HAP-1 (cell line): ENCODE data around the gene CD38.
A peak's percentile ranks its signal among the peaks of the same experiment; 100 is the strongest.
"Not testable (repeated sequence)": the region's sequence is repeated elsewhere in the genome, so short reads cannot be mapped to it uniquely, and the experiment has no call there.

Experiments
- DNase-seq, 2 experiments: peaks; one replicate each; pipeline ENCODE4 v3.0.0-alpha.2; 2016 to 2020; ENCODE audit warnings: low spot score in 2 of 2
- H3K27me3 ChIP-seq: fragments of 250-450 bp; sonication (Bioruptor Pico); 2 replicates; pipeline ENCODE4 v1.5.1; 2020; ENCODE audit warnings: low read depth, mild to moderate bottlenecking, moderate library complexity
- H3K36me3 ChIP-seq: fragments of 250-450 bp; sonication (Bioruptor Pico); replicated peaks from 2 replicates; pipeline ENCODE4 v1.5.1; 2020; ENCODE audit warnings: mild to moderate bottlenecking
- H3K4me1 ChIP-seq: fragments of 250-450 bp; sonication (Bioruptor Pico); 2 replicates; pipeline ENCODE4 v1.5.1; 2020; ENCODE audit warnings: mild to moderate bottlenecking
- H3K4me3 ChIP-seq: fragments of 250-450 bp; sonication (Bioruptor Pico); 2 replicates; pipeline ENCODE4 v1.5.1; 2020; ENCODE audit warnings: mild to moderate bottlenecking, moderate library complexity
- H3K9me3 ChIP-seq: fragments of 250-450 bp; sonication (Bioruptor Pico); 2 replicates; pipeline ENCODE4 v1.5.1; 2020; ENCODE audit warnings: mild to moderate bottlenecking, moderate library complexity
- in situ Hi-C: fragments of 300-500 bp; cut with MboI; formaldehyde crosslinking; loops from 3 replicates; pipeline ENCODE4 v1.14.3; 2020; ENCODE audit warnings: low sequenced_read_pairs, inconsistent platforms, mixed read lengths

The CD38 gene

GRCh38 chr4:15778289-15779241 lies at the start of gene CD38:
TSS of gene CD38 (plus strand) at chr4:15778328. CDS start at chr4:15778415, 87 bp downstream.
- Histone ChIP-seq H3K9me3 (no peaks in the 10 kb centered on the region), H3K4me1 (peaks cover 10% of the 10 kb centered on the region), H3K36me3 (no peaks in the 10 kb centered on the region), H3K27me3 (peaks cover 26% of the 10 kb centered on the region), H3K4me3 (peak within 1 kb of the TSS; percentile 28)
- DNase-seq = peak in 1 of 2 experiments; percentile 42
- in situ Hi-C loops = no loop called here

GRCh38 chr4:15729910-15730533 lies 48.1 kb upstream of the CD38 start:
- H3K27me3 ChIP-seq = no peaks in the 10 kb centered on the region
- no peaks in the 10 kb centered on the region for H3K36me3 ChIP-seq
- in situ Hi-C loops = no loop called here
- DNase-seq = peak; percentile 19 to 56
- no peaks in the 10 kb centered on the region for H3K9me3 ChIP-seq
- H3K4me3 ChIP-seq = no peak overlapping the region
- H3K4me1 ChIP-seq = no peaks in the 10 kb centered on the region

- in situ Hi-C loops = not testable (repeated sequence)
Measured at GRCh38 chr4:15733061-15733460, 45.1 kb upstream of the CD38 start.

GRCh38 chr4:15735536-15735935 lies 42.6 kb upstream of the CD38 start:
- DNase-seq = no peak
- Histone ChIP-seq H3K27me3 (no peaks in the 10 kb centered on the region), H3K36me3 (no peaks in the 10 kb centered on the region), H3K4me1 (no peaks in the 10 kb centered on the region), H3K9me3 (no peaks in the 10 kb centered on the region), H3K4me3 (no peak overlapping the region)
- in situ Hi-C loops = no loop called here

More at GRCh38 chr4:15733061-15733460, 45.1 kb upstream of the CD38 start:
- not testable (repeated sequence) for H3K27me3 ChIP-seq, H3K4me1 ChIP-seq, DNase-seq, H3K9me3 ChIP-seq, H3K4me3 ChIP-seq, H3K36me3 ChIP-seq

GRCh38 chr4:15736514-15737050 lies 41.5 kb upstream of the CD38 start:
- Histone ChIP-seq H3K36me3 (no peaks in the 10 kb centered on the region), H3K9me3 (no peaks in the 10 kb centered on the region), H3K27me3 (no peaks in the 10 kb centered on the region), H3K4me1 (no peaks in the 10 kb centered on the region), H3K4me3 (no peak overlapping the region)
- no peak for DNase-seq
- in situ Hi-C loops = no loop called here

GRCh38 chr4:15737255-15737654 lies 40.9 kb upstream of the CD38 start:
- in situ Hi-C loops = no loop called here
- H3K4me3 ChIP-seq = no peak overlapping the region
- no peaks in the 10 kb centered on the region for H3K36me3 ChIP-seq
- no peaks in the 10 kb centered on the region for H3K4me1 ChIP-seq
- H3K9me3 ChIP-seq = no peaks in the 10 kb centered on the region
- H3K27me3 ChIP-seq = no peaks in the 10 kb centered on the region
- DNase-seq = no peak

- Histone ChIP-seq H3K27me3 (no peaks in the 10 kb centered on the region), H3K4me3 (no peak overlapping the region), H3K36me3 (no peaks in the 10 kb centered on the region), H3K9me3 (no peaks in the 10 kb centered on the region), H3K4me1 (no peaks in the 10 kb centered on the region)
- no peak for DNase-seq
- in situ Hi-C loops = no loop called here
Measured at GRCh38 chr4:15738877-15739276, 39.3 kb upstream of the CD38 start.

- DNase-seq = no peak
- H3K9me3 ChIP-seq = no peaks in the 10 kb centered on the region
- no peaks in the 10 kb centered on the region for H3K27me3 ChIP-seq
- no peaks in the 10 kb centered on the region for H3K36me3 ChIP-seq
- H3K4me3 ChIP-seq = no peak overlapping the region
- no peaks in the 10 kb centered on the region for H3K4me1 ChIP-seq
- in situ Hi-C loops = no loop called here
Measured at GRCh38 chr4:15740764-15741404, 37.2 kb upstream of the CD38 start.

- in situ Hi-C loops = no loop called here
Measured at GRCh38 chr4:15742083-15742582, 36.0 kb upstream of the CD38 start.

GRCh38 chr4:15742637-15743036 lies 35.5 kb upstream of the CD38 start:
- no peaks in the 10 kb centered on the region for H3K4me1 ChIP-seq
- no peaks in the 10 kb centered on the region for H3K27me3 ChIP-seq
- H3K4me3 ChIP-seq = no peak overlapping the region
- in situ Hi-C loops = no loop called here
- DNase-seq = no peak
- no peaks in the 10 kb centered on the region for H3K9me3 ChIP-seq
- H3K36me3 ChIP-seq = no peaks in the 10 kb centered on the region

More at GRCh38 chr4:15742083-15742582, 36.0 kb upstream of the CD38 start:
- H3K4me1 ChIP-seq = no peaks in the 10 kb centered on the region
- no peaks in the 10 kb centered on the region for H3K9me3 ChIP-seq
- DNase-seq = no peak
- H3K27me3 ChIP-seq = no peaks in the 10 kb centered on the region
- no peaks in the 10 kb centered on the region for H3K36me3 ChIP-seq
- H3K4me3 ChIP-seq = no peak overlapping the region

- in situ Hi-C loops = no loop called here
- Histone ChIP-seq H3K27me3 (no peaks in the 10 kb centered on the region), H3K9me3 (no peaks in the 10 kb centered on the region), H3K4me3 (no peak overlapping the region), H3K36me3 (no peaks in the 10 kb centered on the region), H3K4me1 (no peaks in the 10 kb centered on the region)
- DNase-seq = no peak
Measured at GRCh38 chr4:15744016-15744545, 34.0 kb upstream of the CD38 start.

- Histone ChIP-seq H3K36me3 (no peaks in the 10 kb centered on the region), H3K27me3 (no peaks in the 10 kb centered on the region), H3K9me3 (no peaks in the 10 kb centered on the region), H3K4me3 (no peak overlapping the region), H3K4me1 (no peaks in the 10 kb centered on the region)
- in situ Hi-C loops = no loop called here
- no peak for DNase-seq
Measured at GRCh38 chr4:15746110-15746509, 32.0 kb upstream of the CD38 start.

- no peaks in the 10 kb centered on the region for H3K36me3 ChIP-seq
- no peaks in the 10 kb centered on the region for H3K9me3 ChIP-seq
- in situ Hi-C loops = no loop called here
- H3K27me3 ChIP-seq = no peaks in the 10 kb centered on the region
- H3K4me3 ChIP-seq = no peak overlapping the region
- H3K4me1 ChIP-seq = no peaks in the 10 kb centered on the region
- no peak for DNase-seq
Measured at GRCh38 chr4:15749001-15749400, 29.1 kb upstream of the CD38 start.
